Neural progenitor cell (in vitro differentiated cells): ENCODE data around the gene HOXB7. TPM values are rescaled to one million over a fixed set of nuclear protein-coding genes. Genes with fewer than 3 reads are reported as not detected.

Source experiments
- DNase-seq: peaks from one replicate; pipeline ENCODE4 v3.0.0-alpha.2; 2016; ENCODE audit warnings: low spot score
- H2AFZ ChIP-seq: fragments of 200-600 bp; sonication (generic); replicated peaks from 2 replicates; pipeline ENCODE4 v1.6.1; 2016; ENCODE audit warnings: antibody characterized with exemption
- H3F3A ChIP-seq: fragments of 200-600 bp; sonication (generic); 2 replicates; pipeline ENCODE4 v1.6.1; 2016; ENCODE audit warnings: antibody characterized with exemption, low read depth
- H3K27ac ChIP-seq: fragments of 200-600 bp; sonication (generic); 2 replicates; pipeline ENCODE4 v1.5.1; 2016; ENCODE audit warnings: mild to moderate bottlenecking
- H3K27me3 ChIP-seq: fragments of 200-600 bp; sonication (generic); 2 replicates; pipeline ENCODE4 v1.6.1; 2016; ENCODE audit warnings: mild to moderate bottlenecking, moderate library complexity
- H3K36me3 ChIP-seq: fragments of 200-600 bp; sonication (generic); 2 replicates; pipeline ENCODE4 v1.5.1; 2016
- H3K4me1 ChIP-seq: fragments of 200-600 bp; sonication (generic); 2 replicates; pipeline ENCODE4 v1.6.1; 2016; ENCODE audit warnings: mixed run types
- H3K4me2 ChIP-seq: fragments of 200-600 bp; sonication (generic); 2 replicates; pipeline ENCODE4 v1.6.1; 2016
- H3K4me3 ChIP-seq: fragments of 200-600 bp; sonication (generic); 2 replicates; pipeline ENCODE4 v1.5.1; 2016
- H3K79me2 ChIP-seq: fragments of 200-600 bp; sonication (generic); 2 replicates; pipeline ENCODE4 v1.6.1; 2016; ENCODE audit warnings: low read depth
- H3K9ac ChIP-seq: fragments of 200-600 bp; sonication (generic); 2 replicates; pipeline ENCODE4 v1.6.1; 2016
- H3K9me3 ChIP-seq: fragments of 200-600 bp; sonication (generic); 2 replicates; pipeline ENCODE4 v1.5.1; 2016; ENCODE audit warnings: low read depth
- H4K20me1 ChIP-seq: fragments of 200-600 bp; sonication (generic); 2 replicates; pipeline ENCODE4 v1.6.1; 2016; ENCODE audit warnings: low read depth
- H3K27ac Mint-ChIP-seq: 3 replicates; pipeline ENCODE4 v1.8.0; 2021; ENCODE audit warnings: mixed read lengths
- H3K27me3 Mint-ChIP-seq: 2 replicates; pipeline ENCODE4 v1.8.0; 2022; ENCODE audit warnings: low read depth, mild to moderate bottlenecking, inconsistent platforms, moderate library complexity, mixed read lengths; ENCODE audit not compliant: insufficient read depth
- H3K36me3 Mint-ChIP-seq: 3 replicates; pipeline ENCODE4 v1.8.0; 2021; ENCODE audit warnings: mixed read lengths
- H3K4me1 Mint-ChIP-seq: 3 replicates; pipeline ENCODE4 v1.8.0; 2021; ENCODE audit warnings: mixed read lengths
- H3K4me3 Mint-ChIP-seq: 3 replicates; pipeline ENCODE4 v1.8.0; 2021; ENCODE audit warnings: mild to moderate bottlenecking, moderate library complexity, mixed read lengths
- H3K9me3 Mint-ChIP-seq: 3 replicates; pipeline ENCODE4 v1.8.0; 2020; ENCODE audit warnings: mixed read lengths
- CTCF ChIP-seq: fragments of 200-600 bp; sonication (generic); IDR thresholded peaks from 2 replicates; pipeline ENCODE4 v1.5.1; 2017; ENCODE audit warnings: antibody characterized with exemption, mild to moderate bottlenecking
- EZH2 ChIP-seq: fragments of 200-600 bp; sonication (generic); IDR thresholded peaks from 2 replicates; pipeline ENCODE4 v1.6.1; 2017; ENCODE audit warnings: antibody characterized with exemption, mild to moderate bottlenecking, moderate library complexity
- EZH2phosphoT487 ChIP-seq: fragments of 200-600 bp; sonication (generic); IDR thresholded peaks from 2 replicates; pipeline ENCODE4 v1.6.1; 2017; ENCODE audit warnings: antibody characterized with exemption
- total RNA-seq: library from RNA; depleted of rRNA; stranded (reverse); fragments of >200 nt; gene quantifications from 2 replicates; pipeline ENCODE4 v1.2.3, GENCODE V29; 2015; ENCODE audit warnings: low replicate concordance

The HOXB7 gene
- not detected in 2 replicates for total RNA-seq

GRCh38 chr17:48610282-48611211, at the start of gene HOXB7:
HOXB7 (minus strand) TSS chr17:48611017; CDS start chr17:48610918, 99 bp downstream.
- Histone ChIP-seq H3K79me2 (no peaks in the 10 kb centered on the region), H3K27ac (no peak within 1 kb of the TSS), H3K4me3 (peak within 1 kb of the TSS; percentile 3), H3F3A (peaks cover 9% of the 10 kb centered on the region), H3K27me3 (peaks cover 100% of the 10 kb centered on the region), H3K9ac (no peak within 1 kb of the TSS), H3K4me2 (peak within 1 kb of the TSS; percentile 3), H2AFZ (no peak within 1 kb of the TSS), H3K4me1 (no peaks in the 10 kb centered on the region), H3K36me3 (no peaks in the 10 kb centered on the region), H4K20me1 (peaks cover 94% of the 10 kb centered on the region), H3K9me3 (no peaks in the 10 kb centered on the region)
- H3K27me3 Mint-ChIP-seq: peaks cover 92% of the 10 kb centered on the region
- no peak within 1 kb of the TSS for H3K27ac Mint-ChIP-seq
- TF ChIP-seq EZH2 (peak; percentile 100), CTCF (no peak), EZH2phosphoT487 (peak; percentile 99)
- peak within 1 kb of the TSS; percentile 34 for H3K4me3 Mint-ChIP-seq
- H3K9me3 Mint-ChIP-seq: peaks cover 3% of the 10 kb centered on the region
- peaks cover 11% of the 10 kb centered on the region for H3K4me1 Mint-ChIP-seq
- no peaks in the 10 kb centered on the region for H3K36me3 Mint-ChIP-seq
- DNase-seq: no peak

- no peaks in the 10 kb centered on the region for H3K9me3 ChIP-seq
- H3K9ac ChIP-seq: no peak overlapping the region
- Mint-ChIP-seq H3K36me3 (no peaks in the 10 kb centered on the region), H3K27ac (no peak overlapping the region), H3K27me3 (peaks cover 16% of the 10 kb centered on the region), H3K9me3 (no peaks in the 10 kb centered on the region), H3K4me3 (no peak overlapping the region), H3K4me1 (no peaks in the 10 kb centered on the region)
- H3K4me2 ChIP-seq: no peak overlapping the region
- TF ChIP-seq EZH2 (no peak), EZH2phosphoT487 (no peak), CTCF (no peak)
- H3K36me3 ChIP-seq: no peaks in the 10 kb centered on the region
- H4K20me1 ChIP-seq: no peaks in the 10 kb centered on the region
- no peak for DNase-seq
- peaks cover 96% of the 10 kb centered on the region for H3K27me3 ChIP-seq
- no peaks in the 10 kb centered on the region for H3K4me1 ChIP-seq
- H3K27ac ChIP-seq: no peak overlapping the region
- no peaks in the 10 kb centered on the region for H3K79me2 ChIP-seq
- no peak overlapping the region for H2AFZ ChIP-seq
- H3F3A ChIP-seq: no peaks in the 10 kb centered on the region
- no peak overlapping the region for H3K4me3 ChIP-seq
Measured at GRCh38 chr17:48655913-48656312, 45.1 kb upstream of the HOXB7 start.

GRCh38 chr17:48649741-48650140, 38.9 kb upstream of the HOXB7 start:
- H3K4me3 ChIP-seq: no peak overlapping the region
- H3K79me2 ChIP-seq: no peaks in the 10 kb centered on the region
- DNase-seq: no peak
- Mint-ChIP-seq H3K4me1 (no peaks in the 10 kb centered on the region), H3K36me3 (no peaks in the 10 kb centered on the region), H3K27me3 (peaks cover 49% of the 10 kb centered on the region), H3K9me3 (peaks cover 2% of the 10 kb centered on the region), H3K27ac (no peak overlapping the region), H3K4me3 (no peak overlapping the region)
- no peaks in the 10 kb centered on the region for H3F3A ChIP-seq
- H3K9ac ChIP-seq: no peak overlapping the region
- TF ChIP-seq CTCF: no peak
- no peak for TF ChIP-seq EZH2
- no peak for TF ChIP-seq EZH2phosphoT487
- peaks cover 100% of the 10 kb centered on the region for H3K27me3 ChIP-seq
- no peaks in the 10 kb centered on the region for H3K4me1 ChIP-seq
- no peak overlapping the region for H3K27ac ChIP-seq
- H2AFZ ChIP-seq: no peak overlapping the region
- no peak overlapping the region for H3K4me2 ChIP-seq
- H3K36me3 ChIP-seq: no peaks in the 10 kb centered on the region
- H4K20me1 ChIP-seq: peaks cover 38% of the 10 kb centered on the region
- H3K9me3 ChIP-seq: no peaks in the 10 kb centered on the region
